ENCODE results near the gene GSTA1.
"Not testable (repeated sequence)": the region's sequence is repeated elsewhere in the genome, so short reads cannot be mapped to it uniquely, and the experiment has no call there.

Gene GSTA1

GRCh38 chr6:52754443-52754842 lies 49.2 kb downstream of the GSTA1 start:
- Histone ChIP-seq H3K4me2 (ENCODE audit: low read length) (no peak overlapping the region), H3K9me3 (ENCODE audit: control insufficient read depth, low read length) (no peaks in the 10 kb centered on the region), H3K79me2 (no peaks in the 10 kb centered on the region), H3K4me1 (no peaks in the 10 kb centered on the region), H3K27me3 (ENCODE audit: control insufficient read depth, insufficient read depth, low read length) (no peaks in the 10 kb centered on the region), H2AFZ (no peak overlapping the region), H3K36me3 (ENCODE audit: control insufficient read depth, insufficient read depth, low read length) (no peaks in the 10 kb centered on the region), H3K4me3 (ENCODE audit: low read depth, low read length) (no peak overlapping the region), H3K27ac (no peak overlapping the region), H3K9ac (no peak overlapping the region)
- no peak for TF ChIP-seq CTCF (IDR thresholded peaks at IDR 0.05)

- H3K9me3 ChIP-seq (ENCODE audit: control insufficient read depth, low read length); H3K4me3 ChIP-seq (ENCODE audit: low read depth, low read length); H3K27me3 ChIP-seq (ENCODE audit: control insufficient read depth, insufficient read depth, low read length); H3K79me2 ChIP-seq; H3K9ac ChIP-seq; H2AFZ ChIP-seq; H3K4me2 ChIP-seq (ENCODE audit: low read length); H3K36me3 ChIP-seq (ENCODE audit: control insufficient read depth, insufficient read depth, low read length); H3K4me1 ChIP-seq; H3K27ac ChIP-seq: not testable (repeated sequence)
Observed at GRCh38 chr6:52753137-52753536, 50.5 kb downstream of the GSTA1 start.

- Histone ChIP-seq H3K4me3 (ENCODE audit: low read depth, low read length) (no peak overlapping the region), H3K36me3 (ENCODE audit: control insufficient read depth, insufficient read depth, low read length) (no peaks in the 10 kb centered on the region), H3K27ac (no peak overlapping the region), H3K27me3 (ENCODE audit: control insufficient read depth, insufficient read depth, low read length) (no peaks in the 10 kb centered on the region), H3K9ac (no peak overlapping the region), H3K4me1 (no peaks in the 10 kb centered on the region), H3K4me2 (ENCODE audit: low read length) (no peak overlapping the region), H3K9me3 (ENCODE audit: control insufficient read depth, low read length) (no peaks in the 10 kb centered on the region), H2AFZ (no peak overlapping the region), H3K79me2 (no peaks in the 10 kb centered on the region)
- TF ChIP-seq CTCF (IDR thresholded peaks at IDR 0.05) = no peak
Observed at GRCh38 chr6:52752310-52752709, 51.3 kb downstream of the GSTA1 start.

GRCh38 chr6:52749556-52750152 lies 54.0 kb downstream of the GSTA1 start:
- no peak for TF ChIP-seq CTCF (IDR thresholded peaks at IDR 0.05)
- H2AFZ ChIP-seq = no peak overlapping the region
- no peaks in the 10 kb centered on the region for H3K9me3 ChIP-seq (ENCODE audit: control insufficient read depth, low read length)
- no peak overlapping the region for H3K4me3 ChIP-seq (ENCODE audit: low read depth, low read length)
- H3K27me3 ChIP-seq (ENCODE audit: control insufficient read depth, insufficient read depth, low read length) = no peaks in the 10 kb centered on the region
- no peak overlapping the region for H3K4me2 ChIP-seq (ENCODE audit: low read length)
- no peak overlapping the region for H3K9ac ChIP-seq
- H3K79me2 ChIP-seq = no peaks in the 10 kb centered on the region
- no peaks in the 10 kb centered on the region for H3K36me3 ChIP-seq (ENCODE audit: control insufficient read depth, insufficient read depth, low read length)
- H3K4me1 ChIP-seq = no peaks in the 10 kb centered on the region
- no peak overlapping the region for H3K27ac ChIP-seq

GRCh38 chr6:52747301-52747700 lies 56.3 kb downstream of the GSTA1 start:
- H3K4me3 ChIP-seq (ENCODE audit: low read depth, low read length); H3K27me3 ChIP-seq (ENCODE audit: control insufficient read depth, insufficient read depth, low read length); H3K4me2 ChIP-seq (ENCODE audit: low read length); H3K27ac ChIP-seq; H2AFZ ChIP-seq; H3K36me3 ChIP-seq (ENCODE audit: control insufficient read depth, insufficient read depth, low read length); H3K79me2 ChIP-seq; H3K9me3 ChIP-seq (ENCODE audit: control insufficient read depth, low read length); H3K4me1 ChIP-seq; H3K9ac ChIP-seq: not testable (repeated sequence)

- Histone ChIP-seq H3K4me1 (no peaks in the 10 kb centered on the region), H3K27ac (no peak overlapping the region), H3K27me3 (ENCODE audit: control insufficient read depth, insufficient read depth, low read length) (no peaks in the 10 kb centered on the region), H3K9me3 (ENCODE audit: control insufficient read depth, low read length) (no peaks in the 10 kb centered on the region), H2AFZ (no peak overlapping the region), H3K4me3 (ENCODE audit: low read depth, low read length) (no peak overlapping the region), H3K36me3 (ENCODE audit: control insufficient read depth, insufficient read depth, low read length) (no peaks in the 10 kb centered on the region), H3K79me2 (no peaks in the 10 kb centered on the region), H3K4me2 (ENCODE audit: low read length) (no peak overlapping the region), H3K9ac (no peak overlapping the region)
- TF ChIP-seq CTCF (IDR thresholded peaks at IDR 0.05) = no peak
Observed at GRCh38 chr6:52746213-52746612, 57.4 kb downstream of the GSTA1 start.
